Measurements from ENCODE around the gene SFMBT2.

DNA sequence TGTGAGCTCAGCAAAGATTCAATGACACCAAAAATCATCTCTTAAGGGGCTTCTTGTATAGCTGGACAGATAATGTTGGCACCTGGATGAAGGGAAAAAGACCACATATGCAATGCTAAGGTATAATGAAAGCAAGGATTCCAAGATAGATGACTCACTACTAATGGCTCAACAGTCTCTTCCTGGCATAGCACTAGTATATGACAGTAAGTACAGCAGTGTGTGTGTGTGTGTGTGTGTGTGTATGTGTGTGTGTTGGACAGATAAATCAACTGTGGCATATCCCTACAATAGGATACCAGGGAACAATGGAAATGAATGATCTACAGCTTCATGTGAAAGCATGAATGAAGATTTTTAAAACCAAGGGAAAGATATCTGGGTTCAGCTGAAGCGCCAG, 257.1 kb downstream of the SFMBT2 start:
- TF ChIP-seq NR3C1 (CRISPR knock-in tag; IDR thresholded peaks at IDR 0.05) (no peak), ARNTL (CRISPR knock-in tag; IDR thresholded peaks at IDR 0.05) (no peak), ZC3H4 (CRISPR knock-in tag; IDR thresholded peaks at IDR 0.05; ENCODE audit: borderline replicate concordance) (no peak), JUND (CRISPR knock-in tag; IDR thresholded peaks at IDR 0.05) (no peak), SIN3A (IDR thresholded peaks at IDR 0.05; ENCODE audit: borderline replicate concordance, low read depth, low read length) (no peak), CREM (IDR thresholded peaks at IDR 0.05) (no peak), CREM (CRISPR knock-in tag; IDR thresholded peaks at IDR 0.05) (no peak)
- TF ChIP-seq, protein P1, sequence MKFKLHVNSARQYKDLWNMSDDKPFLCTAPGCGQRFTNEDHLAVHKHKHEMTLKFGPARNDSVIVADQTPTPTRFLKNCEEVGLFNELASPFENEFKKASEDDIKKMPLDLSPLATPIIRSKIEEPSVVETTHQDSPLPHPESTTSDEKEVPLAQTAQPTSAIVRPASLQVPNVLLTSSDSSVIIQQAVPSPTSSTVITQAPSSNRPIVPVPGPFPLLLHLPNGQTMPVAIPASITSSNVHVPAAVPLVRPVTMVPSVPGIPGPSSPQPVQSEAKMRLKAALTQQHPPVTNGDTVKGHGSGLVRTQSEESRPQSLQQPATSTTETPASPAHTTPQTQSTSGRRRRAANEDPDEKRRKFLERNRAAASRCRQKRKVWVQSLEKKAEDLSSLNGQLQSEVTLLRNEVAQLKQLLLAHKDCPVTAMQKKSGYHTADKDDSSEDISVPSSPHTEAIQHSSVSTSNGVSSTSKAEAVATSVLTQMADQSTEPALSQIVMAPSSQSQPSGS (CRISPR knock-in tag; IDR thresholded peaks at IDR 0.05) = no peak
- TF ChIP-seq, protein P2, sequence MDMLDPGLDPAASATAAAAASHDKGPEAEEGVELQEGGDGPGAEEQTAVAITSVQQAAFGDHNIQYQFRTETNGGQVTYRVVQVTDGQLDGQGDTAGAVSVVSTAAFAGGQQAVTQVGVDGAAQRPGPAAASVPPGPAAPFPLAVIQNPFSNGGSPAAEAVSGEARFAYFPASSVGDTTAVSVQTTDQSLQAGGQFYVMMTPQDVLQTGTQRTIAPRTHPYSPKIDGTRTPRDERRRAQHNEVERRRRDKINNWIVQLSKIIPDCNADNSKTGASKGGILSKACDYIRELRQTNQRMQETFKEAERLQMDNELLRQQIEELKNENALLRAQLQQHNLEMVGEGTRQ (IDR thresholded peaks at IDR 0.05; ENCODE audit: low read depth, low read length) = no peak
- TF ChIP-seq, protein P2 (CRISPR knock-in tag; IDR thresholded peaks at IDR 0.05; ENCODE audit: borderline replicate concordance) = no peak
- TF ChIP-seq, protein P3, sequence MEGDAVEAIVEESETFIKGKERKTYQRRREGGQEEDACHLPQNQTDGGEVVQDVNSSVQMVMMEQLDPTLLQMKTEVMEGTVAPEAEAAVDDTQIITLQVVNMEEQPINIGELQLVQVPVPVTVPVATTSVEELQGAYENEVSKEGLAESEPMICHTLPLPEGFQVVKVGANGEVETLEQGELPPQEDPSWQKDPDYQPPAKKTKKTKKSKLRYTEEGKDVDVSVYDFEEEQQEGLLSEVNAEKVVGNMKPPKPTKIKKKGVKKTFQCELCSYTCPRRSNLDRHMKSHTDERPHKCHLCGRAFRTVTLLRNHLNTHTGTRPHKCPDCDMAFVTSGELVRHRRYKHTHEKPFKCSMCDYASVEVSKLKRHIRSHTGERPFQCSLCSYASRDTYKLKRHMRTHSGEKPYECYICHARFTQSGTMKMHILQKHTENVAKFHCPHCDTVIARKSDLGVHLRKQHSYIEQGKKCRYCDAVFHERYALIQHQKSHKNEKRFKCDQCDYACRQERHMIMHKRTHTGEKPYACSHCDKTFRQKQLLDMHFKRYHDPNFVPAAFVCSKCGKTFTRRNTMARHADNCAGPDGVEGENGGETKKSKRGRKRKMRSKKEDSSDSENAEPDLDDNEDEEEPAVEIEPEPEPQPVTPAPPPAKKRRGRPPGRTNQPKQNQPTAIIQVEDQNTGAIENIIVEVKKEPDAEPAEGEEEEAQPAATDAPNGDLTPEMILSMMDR (CRISPR knock-in tag; IDR thresholded peaks at IDR 0.05) = no peak
- TF ChIP-seq, protein P4, sequence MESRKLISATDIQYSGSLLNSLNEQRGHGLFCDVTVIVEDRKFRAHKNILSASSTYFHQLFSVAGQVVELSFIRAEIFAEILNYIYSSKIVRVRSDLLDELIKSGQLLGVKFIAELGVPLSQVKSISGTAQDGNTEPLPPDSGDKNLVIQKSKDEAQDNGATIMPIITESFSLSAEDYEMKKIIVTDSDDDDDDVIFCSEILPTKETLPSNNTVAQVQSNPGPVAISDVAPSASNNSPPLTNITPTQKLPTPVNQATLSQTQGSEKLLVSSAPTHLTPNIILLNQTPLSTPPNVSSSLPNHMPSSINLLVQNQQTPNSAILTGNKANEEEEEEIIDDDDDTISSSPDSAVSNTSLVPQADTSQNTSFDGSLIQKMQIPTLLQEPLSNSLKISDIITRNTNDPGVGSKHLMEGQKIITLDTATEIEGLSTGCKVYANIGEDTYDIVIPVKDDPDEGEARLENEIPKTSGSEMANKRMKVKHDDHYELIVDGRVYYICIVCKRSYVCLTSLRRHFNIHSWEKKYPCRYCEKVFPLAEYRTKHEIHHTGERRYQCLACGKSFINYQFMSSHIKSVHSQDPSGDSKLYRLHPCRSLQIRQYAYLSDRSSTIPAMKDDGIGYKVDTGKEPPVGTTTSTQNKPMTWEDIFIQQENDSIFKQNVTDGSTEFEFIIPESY (CRISPR knock-in tag; IDR thresholded peaks at IDR 0.05) = no peak

Measured in HepG2 (cell line).